NCI-H2227 treated with DMSO at 0.1 percent for 48 hours (cell line): ENCODE results near the gene VPS13C.

ENCODE experiments used
- DNase-seq: peaks from one replicate; lab custom pipeline; 2025; lab: John Stamatoyannopoulos, UW

The VPS13C gene

GRCh38 chr15:61820212-61820611, 240.0 kb downstream of the VPS13C start:
- no peak for DNase-seq

GRCh38 chr15:61819386-61819785, 240.9 kb downstream of the VPS13C start:
- DNase-seq = no peak

GRCh38 chr15:61818801-61819200, 241.4 kb downstream of the VPS13C start:
- DNase-seq = no peak

GRCh38 chr15:61816856-61817255, 243.4 kb downstream of the VPS13C start:
- no peak for DNase-seq

GRCh38 chr15:61815356-61816083, 244.7 kb downstream of the VPS13C start:
- no peak for DNase-seq

GRCh38 chr15:61812476-61812875, 247.8 kb downstream of the VPS13C start:
- DNase-seq = no peak

- DNase-seq = no peak
Observed at GRCh38 chr15:61811952-61812351, 248.3 kb downstream of the VPS13C start.

- no peak for DNase-seq
Observed at GRCh38 chr15:61809216-61809615, 251.0 kb downstream of the VPS13C start.

GRCh38 chr15:61807281-61807929, 252.8 kb downstream of the VPS13C start:
- DNase-seq = no peak
